Measurements from ENCODE around the gene TRMT10B. TPM values are rescaled to one million over a fixed set of nuclear protein-coding genes. Genes with fewer than 3 reads are reported as not detected.

The TRMT10B gene
- total and polyA plus RNA-seq, 2 of the 13 experiments (the other 11 are each of a cell fraction or from before 2014, with no cell fraction given) = 3.1 to 3.9 TPM

GRCh38 chr9:37800631-37801286, 47.2 kb downstream of the TRMT10B start, which contains the start of gene DCAF10 (continued):
- peak; percentile 88 for TF ChIP-seq MYC (CRISPR knock-in tag; IDR thresholded peaks at IDR 0.05; ENCODE audit: borderline replicate concordance)
- TF ChIP-seq SRF (IDR thresholded peaks at IDR 0.05; ENCODE audit: low read depth, low read length) = peak; percentile 81
- peak; percentile 76; the same call in 1 of the 2 replicates for TF ChIP-seq KLF9 (CRISPR knock-in tag; IDR thresholded peaks at IDR 0.05; ENCODE audit: low read depth)
- TF ChIP-seq GPN1 (CRISPR knock-in tag; IDR thresholded peaks at IDR 0.05; ENCODE audit: borderline replicate concordance) = no peak
- TF ChIP-seq MXD4 (CRISPR knock-in tag; IDR thresholded peaks at IDR 0.05) = peak; percentile 82; the same call in 1 of the 2 replicates
- TF ChIP-seq FOXA1 (IDR thresholded peaks at IDR 0.05) = no peak
- peak; percentile 47; the same call in 1 of the 2 replicates for TF ChIP-seq FOXA1 (CRISPR knock-in tag; IDR thresholded peaks at IDR 0.05)
- peak; percentile 83 for TF ChIP-seq ZFP91 (CRISPR knock-in tag; IDR thresholded peaks at IDR 0.05; ENCODE audit: borderline replicate concordance)
- TF ChIP-seq RFX1 (IDR thresholded peaks at IDR 0.05) = no peak
- peak; percentile 93 for TF ChIP-seq ZNF564 (CRISPR knock-in tag; IDR thresholded peaks at IDR 0.05)
- TF ChIP-seq ATF6 (CRISPR knock-in tag; conservative IDR thresholded peaks at IDR 0.05) = no peak; the same call in 1 of the 2 replicates
- peak; percentile 91 for TF ChIP-seq HMGXB3 (CRISPR knock-in tag; IDR thresholded peaks at IDR 0.05; ENCODE audit: borderline replicate concordance)
- TF ChIP-seq BCLAF1 (IDR thresholded peaks at IDR 0.05) = no peak
- no peak for TF ChIP-seq RNF2 (conservative IDR thresholded peaks at IDR 0.05; ENCODE audit: low read depth)
- no peak for TF ChIP-seq DDIT3 (CRISPR knock-in tag; IDR thresholded peaks at IDR 0.05)
- no peak for TF ChIP-seq MAFF (IDR thresholded peaks at IDR 0.05; ENCODE audit: low read depth, low read length)
- peak; percentile 97 for TF ChIP-seq ZNF235 (CRISPR knock-in tag; IDR thresholded peaks at IDR 0.05; ENCODE audit: borderline replicate concordance)
- peak; percentile 58 for TF ChIP-seq HNF4A (CRISPR knock-in tag; IDR thresholded peaks at IDR 0.05)
- no peak; the same call in 1 of the 2 replicates for TF ChIP-seq HNF4G (IDR thresholded peaks at IDR 0.05; ENCODE audit: borderline replicate concordance, low read depth, low read length)
- peak; percentile 64 for TF ChIP-seq HNF4G (CRISPR knock-in tag; IDR thresholded peaks at IDR 0.05; ENCODE audit: borderline replicate concordance, low read depth)
